RKO (cell line): ENCODE data around the gene COPS3.
A peak's percentile ranks its signal among the peaks of the same experiment; 100 is the strongest.

Source experiments
- DNase-seq: peaks from one replicate; pipeline ENCODE4 v3.0.0-alpha.2; 2016; ENCODE audit warnings: low spot score

Gene COPS3

GRCh38 chr17:17216236-17216635 lies 64.8 kb downstream of the COPS3 start:
- no peak for DNase-seq

DNA sequence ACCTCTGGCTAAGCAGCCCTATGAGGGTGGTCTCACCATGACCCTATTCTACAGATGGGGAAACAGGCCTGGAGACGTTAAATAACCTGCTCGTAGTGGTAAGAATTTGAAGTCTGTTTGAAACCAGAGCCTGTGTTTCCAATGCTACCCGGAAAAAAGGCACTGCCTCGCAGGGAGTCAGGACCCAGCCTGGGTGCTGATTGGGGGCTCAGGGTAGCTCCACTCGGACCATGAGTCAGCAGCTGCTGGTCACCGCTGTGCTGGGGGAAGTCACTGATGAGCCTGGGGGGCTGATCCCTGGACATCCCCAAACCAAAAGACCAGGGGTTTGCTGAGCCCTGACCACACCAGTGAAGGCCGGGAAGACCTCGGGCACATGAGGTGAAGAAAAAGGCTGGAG lies 65.5 kb downstream of the COPS3 start:
- DNase-seq, result no peak

DNA sequence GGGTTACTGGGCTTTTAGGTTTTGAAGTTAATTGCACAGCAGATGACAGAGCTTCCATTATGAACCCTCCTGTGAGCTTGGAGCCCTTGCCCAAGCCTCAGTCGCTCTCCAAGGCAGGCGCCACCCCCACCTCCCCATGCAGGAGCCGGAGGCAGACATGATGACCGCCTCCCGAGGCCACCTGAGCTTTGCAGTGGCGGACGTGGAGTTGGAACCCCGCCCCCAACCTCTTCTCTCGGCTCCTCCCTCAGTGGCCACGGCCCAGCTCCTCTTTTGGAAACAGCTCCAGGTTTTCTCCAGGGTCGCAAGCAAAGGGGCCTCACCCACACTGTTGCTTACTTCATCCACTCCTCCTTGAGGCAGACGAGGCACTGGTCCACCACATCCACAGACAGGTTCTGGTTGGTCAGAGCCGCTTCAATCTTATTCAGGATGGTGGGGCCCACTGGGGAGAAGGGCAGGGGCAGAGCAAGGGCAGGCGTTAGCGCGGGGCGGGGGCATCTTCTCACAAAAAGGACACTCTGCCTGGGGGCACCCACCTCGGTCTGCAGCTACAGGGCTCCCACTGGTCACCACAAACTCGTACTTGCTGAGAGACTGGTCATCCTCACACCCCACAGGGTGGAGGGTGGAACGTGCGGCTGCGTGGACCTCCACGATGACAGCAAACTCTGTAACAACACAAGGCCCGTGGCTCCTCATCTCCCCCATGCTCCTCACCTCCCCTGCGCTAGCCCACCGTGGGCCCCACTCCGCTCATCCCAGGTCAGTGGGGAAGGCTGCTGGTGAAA lies 66.2 kb downstream of the COPS3 start:
- DNase-seq, result no peak

DNA sequence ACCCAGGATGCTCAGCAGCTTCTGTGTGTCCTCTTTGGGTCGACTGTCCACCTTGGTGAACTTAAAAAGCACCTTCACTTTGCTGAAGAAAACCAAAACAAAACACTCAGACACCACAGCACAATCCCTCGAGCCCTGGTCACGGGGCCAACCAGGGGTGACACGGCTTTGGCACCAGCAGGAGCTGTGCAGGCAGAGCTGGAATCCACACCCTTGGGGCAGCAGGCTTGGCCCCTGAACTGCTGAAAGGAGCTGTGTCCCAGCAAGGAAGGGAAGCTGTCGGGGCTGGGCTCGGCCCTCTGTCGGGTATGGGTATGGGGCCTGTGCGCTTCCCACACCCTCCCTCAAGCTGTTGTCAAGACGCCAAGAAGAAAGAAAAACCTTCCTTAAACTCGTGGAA lies 67.3 kb downstream of the COPS3 start:
- no peak for DNase-seq

- DNase-seq, result no peak
Measured at GRCh38 chr17:17207998-17208397, 73.0 kb downstream of the COPS3 start.

GRCh38 chr17:17206913-17207335 lies 74.1 kb downstream of the COPS3 start:
- peak; percentile 18 for DNase-seq

GRCh38 chr17:17206124-17206912 lies 74.7 kb downstream of the COPS3 start, which contains the start of gene PLD6:
Gene PLD6, minus strand, starts transcription at chr17:17206333. Its CDS starts 47 bp downstream, at chr17:17206286.
- DNase-seq, result peak; percentile 83

DNA sequence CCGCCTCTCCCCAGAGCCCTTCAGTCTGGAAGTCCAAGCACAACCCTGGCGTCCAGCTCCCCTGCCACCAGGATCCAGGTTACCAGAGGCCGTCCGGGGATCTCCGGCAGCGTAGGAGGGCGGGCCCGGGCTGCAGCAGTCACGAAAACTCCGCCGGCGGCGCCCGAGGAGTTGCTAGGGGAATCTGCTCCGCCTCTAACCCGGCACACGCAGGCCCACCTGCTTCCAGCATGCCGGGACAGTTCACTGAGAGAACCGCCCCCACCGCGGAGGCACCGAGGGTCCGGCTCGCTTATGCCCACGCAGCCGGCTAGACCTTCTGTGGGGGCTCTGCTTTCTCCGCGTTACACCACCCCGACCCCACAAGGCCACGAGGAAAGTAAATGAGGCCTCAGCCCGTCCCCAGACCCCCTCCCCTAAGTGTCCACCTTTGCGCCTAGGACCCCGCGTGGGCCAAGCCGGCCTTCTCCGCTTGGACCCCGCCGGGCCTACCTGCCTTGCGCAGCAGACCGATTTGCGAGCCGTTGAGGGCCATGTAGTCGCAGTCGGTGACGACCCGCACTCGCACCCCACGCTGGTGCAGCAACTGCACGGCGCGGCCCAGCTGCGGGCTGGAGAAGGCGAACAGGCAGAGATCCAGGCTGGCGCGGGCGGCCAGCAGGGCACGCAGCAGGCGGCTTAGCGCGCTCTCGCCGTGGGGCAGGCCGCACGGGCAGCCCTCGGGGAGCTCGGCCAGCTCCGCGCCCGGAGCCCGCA lies 75.5 kb downstream of the COPS3 start:
- peak; percentile 68 for DNase-seq

DNA sequence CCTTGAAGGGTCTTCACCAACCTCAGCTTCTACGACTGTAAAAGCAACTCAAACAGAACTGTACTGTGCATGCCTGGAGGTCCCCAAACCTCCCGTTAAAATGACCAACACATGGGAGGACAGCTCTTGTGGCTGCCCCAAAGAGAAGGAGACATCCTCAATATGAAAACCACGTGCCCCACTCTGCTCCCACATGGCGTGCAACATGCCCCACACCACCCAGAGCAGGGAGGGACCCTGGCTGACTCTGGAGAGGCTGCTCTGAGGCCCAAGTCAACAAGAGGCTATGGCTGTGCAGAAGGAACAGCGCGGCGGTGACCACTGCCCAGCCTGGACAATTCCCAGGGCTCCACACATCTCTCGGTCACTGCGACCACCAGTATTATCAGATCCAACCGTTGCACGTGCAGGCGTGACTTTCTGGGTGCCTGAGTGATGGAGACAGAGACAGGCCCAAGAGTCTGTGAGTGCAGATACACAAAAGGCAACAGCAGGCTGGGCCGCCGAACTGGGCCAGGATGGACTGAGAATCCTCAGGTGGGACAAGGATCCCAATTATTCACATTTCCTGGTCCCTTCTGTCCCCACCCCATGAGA lies 76.3 kb downstream of the COPS3 start:
- DNase-seq, result peak; percentile 19

DNA sequence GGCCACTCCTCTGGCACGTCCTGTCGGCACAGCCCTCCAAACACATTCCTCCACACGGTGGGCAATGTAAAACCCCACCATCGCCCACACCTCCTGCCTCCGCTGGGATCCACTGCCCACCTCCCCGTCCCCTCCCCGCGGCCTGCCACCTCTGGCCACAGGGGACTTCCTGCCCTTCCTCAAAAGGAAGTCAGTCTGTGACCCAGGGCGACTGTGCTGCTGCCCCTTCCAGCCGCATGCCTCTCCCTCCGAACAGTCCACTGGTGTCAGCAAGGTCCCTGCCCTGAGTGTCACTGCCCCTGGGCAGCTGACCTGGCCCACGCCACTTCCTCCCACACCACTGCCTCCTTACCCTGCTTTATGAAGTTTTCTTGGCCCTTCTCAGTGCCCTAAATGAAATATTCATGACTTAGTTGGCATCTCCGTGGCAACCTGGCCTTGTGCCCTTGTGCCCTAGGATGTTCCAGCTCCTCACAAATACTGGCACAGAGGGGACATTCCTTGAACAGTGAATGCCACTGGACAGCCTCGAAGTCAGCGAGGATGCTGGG lies 76.9 kb downstream of the COPS3 start:
- peak; percentile 31 for DNase-seq

GRCh38 chr17:17203173-17203730 lies 77.8 kb downstream of the COPS3 start:
- no peak for DNase-seq

GRCh38 chr17:17201907-17202306 lies 79.1 kb downstream of the COPS3 start:
- DNase-seq, result no peak

DNA sequence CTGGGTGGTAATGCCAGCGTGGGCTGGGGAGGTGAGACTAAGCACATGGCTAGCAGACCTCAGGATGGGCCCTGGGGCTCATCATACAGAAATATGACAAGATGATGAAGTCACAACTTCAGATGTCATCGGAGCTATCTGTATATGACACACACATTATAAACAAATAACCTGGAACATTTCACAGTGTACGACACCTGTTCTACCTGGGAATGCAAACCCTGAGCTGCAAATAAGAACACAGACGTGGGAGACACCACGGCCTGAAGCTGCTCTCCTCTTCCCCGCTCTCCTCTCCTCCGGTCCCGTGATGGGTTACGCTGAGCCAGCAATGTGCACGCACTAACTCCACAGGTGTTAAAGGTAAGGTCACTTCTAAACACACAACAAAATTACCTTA lies 79.8 kb downstream of the COPS3 start:
- no peak for DNase-seq

- no peak for DNase-seq
Measured at GRCh38 chr17:17200831-17201230, 80.2 kb downstream of the COPS3 start.

- no peak for DNase-seq
Measured at GRCh38 chr17:17200311-17200710, 80.7 kb downstream of the COPS3 start.

DNA sequence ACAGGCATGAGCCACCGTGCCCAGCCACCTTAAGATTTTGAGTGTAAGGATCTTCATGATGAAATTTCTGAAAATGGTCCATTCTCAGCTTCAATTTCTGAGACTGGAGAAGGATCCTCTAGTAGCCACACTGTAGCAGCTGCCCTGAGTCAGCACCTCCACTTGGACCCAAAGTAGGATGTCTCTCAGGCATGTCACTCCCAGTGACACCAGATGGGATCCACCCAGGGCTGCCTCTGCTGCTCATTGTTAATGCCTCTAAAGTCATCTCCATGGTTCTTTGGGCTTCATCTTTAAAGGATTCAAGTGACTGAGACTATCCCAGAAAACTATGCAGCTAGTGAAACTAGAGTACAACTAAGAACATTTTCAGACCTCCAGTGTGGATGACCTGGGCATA lies 82.8 kb downstream of the COPS3 start:
- DNase-seq, result no peak

DNA sequence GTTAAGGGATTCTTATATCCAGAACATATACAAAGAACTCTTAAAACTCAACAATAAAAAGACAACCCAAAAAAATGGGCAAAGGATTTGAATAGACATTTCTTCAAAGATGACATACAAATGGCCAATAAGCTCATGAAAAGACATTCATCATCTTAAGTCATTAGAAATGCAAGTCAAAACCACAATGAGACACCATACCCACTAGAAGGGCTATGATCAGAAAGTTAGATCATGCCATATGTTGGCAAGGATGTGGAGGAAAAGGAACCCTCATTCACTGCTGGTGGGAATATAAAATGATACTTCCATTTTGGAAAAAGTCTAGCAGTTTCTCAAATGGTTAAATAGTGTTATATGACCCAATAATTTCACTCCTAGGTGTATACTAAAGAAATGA lies 84.3 kb downstream of the COPS3 start:
- peak; percentile 32 for DNase-seq
